ENCODE results near the gene ADCY9. TPM values are rescaled to one million over a fixed set of nuclear protein-coding genes. Genes with fewer than 3 reads are reported as not detected.

Gene ADCY9
- polyA plus RNA-seq, 1 donor (not counting 4 experiments of a cell fraction or from before 2014, with no cell fraction given) = 3.0 TPM

DNA sequence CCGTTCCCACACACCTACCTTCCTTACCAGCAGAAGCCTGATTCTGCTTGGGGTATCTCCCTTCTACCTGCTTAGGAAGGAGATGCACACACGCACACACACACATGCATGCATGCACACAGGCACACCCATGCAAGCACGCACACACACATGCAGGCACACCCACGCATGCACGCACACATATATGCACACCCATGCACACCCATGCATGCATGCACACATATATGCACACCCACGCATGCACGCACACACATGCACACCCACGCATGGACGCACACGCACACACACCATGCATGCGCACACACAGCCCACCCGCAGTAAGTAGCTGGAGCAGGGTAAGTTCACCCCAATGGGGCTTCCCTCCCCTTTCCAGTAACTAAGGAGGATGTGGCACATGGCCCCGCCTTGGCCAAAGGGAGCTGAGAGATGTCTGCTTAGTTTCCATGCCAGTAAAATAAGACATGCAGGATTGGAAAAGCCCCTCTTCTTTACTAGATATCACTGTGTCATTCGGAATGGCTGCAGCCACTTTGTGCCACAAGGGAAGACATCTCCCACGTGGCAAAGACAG lies 33.7 kb downstream of the ADCY9 start:
- H3K27ac ChIP-seq (ENCODE audit: control insufficient read depth, insufficient read depth, low read length) = no peak overlapping the region
- dilution Hi-C loops (cut with MboI; ENCODE audit: extremely low pct_ligation_motif_present, low sequenced_read_pairs) = no loop called here
- H3K4me2 ChIP-seq (ENCODE audit: control insufficient read depth, extremely low read depth, insufficient read depth, low read depth, low read length) = no peak overlapping the region
- no peaks in the 10 kb centered on the region for H3K9me1 ChIP-seq (ENCODE audit: control insufficient read depth, extremely low read depth, insufficient read depth, low read length)
- H3K9me3 ChIP-seq (ENCODE audit: control insufficient read depth, low read depth, low read length) = no peaks in the 10 kb centered on the region
- FAIRE-seq (no peak), DNase-seq (ENCODE audit: low read depth, low spot score) (no peak)
- H3K4me1 ChIP-seq (ENCODE audit: control insufficient read depth, extremely low read depth, insufficient read depth, low read length) = peaks cover 6% of the 10 kb centered on the region
- TF ChIP-seq, protein P1, sequence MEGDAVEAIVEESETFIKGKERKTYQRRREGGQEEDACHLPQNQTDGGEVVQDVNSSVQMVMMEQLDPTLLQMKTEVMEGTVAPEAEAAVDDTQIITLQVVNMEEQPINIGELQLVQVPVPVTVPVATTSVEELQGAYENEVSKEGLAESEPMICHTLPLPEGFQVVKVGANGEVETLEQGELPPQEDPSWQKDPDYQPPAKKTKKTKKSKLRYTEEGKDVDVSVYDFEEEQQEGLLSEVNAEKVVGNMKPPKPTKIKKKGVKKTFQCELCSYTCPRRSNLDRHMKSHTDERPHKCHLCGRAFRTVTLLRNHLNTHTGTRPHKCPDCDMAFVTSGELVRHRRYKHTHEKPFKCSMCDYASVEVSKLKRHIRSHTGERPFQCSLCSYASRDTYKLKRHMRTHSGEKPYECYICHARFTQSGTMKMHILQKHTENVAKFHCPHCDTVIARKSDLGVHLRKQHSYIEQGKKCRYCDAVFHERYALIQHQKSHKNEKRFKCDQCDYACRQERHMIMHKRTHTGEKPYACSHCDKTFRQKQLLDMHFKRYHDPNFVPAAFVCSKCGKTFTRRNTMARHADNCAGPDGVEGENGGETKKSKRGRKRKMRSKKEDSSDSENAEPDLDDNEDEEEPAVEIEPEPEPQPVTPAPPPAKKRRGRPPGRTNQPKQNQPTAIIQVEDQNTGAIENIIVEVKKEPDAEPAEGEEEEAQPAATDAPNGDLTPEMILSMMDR (optimal IDR thresholded peaks at IDR 0.05 in 1 of 3, IDR thresholded peaks at IDR 0.05 in 1 of 3, conservative IDR thresholded peaks at IDR 0.05 in 1 of 3; ENCODE audit: extremely low read depth in 1 of 3, insufficient read depth in 2 of 3, low read length in 3 of 3) = no peak
- TF ChIP-seq EZH2 (IDR thresholded peaks at IDR 0.05; ENCODE audit: low read length) = no peak
- no peak overlapping the region for H3K9ac ChIP-seq (ENCODE audit: control insufficient read depth, extremely low read depth, insufficient read depth, low read length)
- peaks cover 3% of the 10 kb centered on the region for H3K79me2 ChIP-seq (ENCODE audit: control insufficient read depth, insufficient read depth, low read length)
- no peak overlapping the region for H2AFZ ChIP-seq (ENCODE audit: control insufficient read depth, low read length)
- H4K20me1 ChIP-seq (ENCODE audit: control insufficient read depth, extremely low read depth, insufficient read depth, low read length) = no peaks in the 10 kb centered on the region
- H3K27me3 ChIP-seq (ENCODE audit: control insufficient read depth, extremely low read depth, insufficient read depth, low read length) = no peaks in the 10 kb centered on the region
- no peak overlapping the region for H3K4me3 ChIP-seq (ENCODE audit: control insufficient read depth in 2 of 3, extremely low read depth in 1 of 3, insufficient read depth in 2 of 3, low read depth in 1 of 3, low read length in 3 of 3)
- no peaks in the 10 kb centered on the region for H3K36me3 ChIP-seq (ENCODE audit: control insufficient read depth in 2 of 2, extremely low read depth in 1 of 2, insufficient read depth in 2 of 2, low read length in 2 of 2)

DNA sequence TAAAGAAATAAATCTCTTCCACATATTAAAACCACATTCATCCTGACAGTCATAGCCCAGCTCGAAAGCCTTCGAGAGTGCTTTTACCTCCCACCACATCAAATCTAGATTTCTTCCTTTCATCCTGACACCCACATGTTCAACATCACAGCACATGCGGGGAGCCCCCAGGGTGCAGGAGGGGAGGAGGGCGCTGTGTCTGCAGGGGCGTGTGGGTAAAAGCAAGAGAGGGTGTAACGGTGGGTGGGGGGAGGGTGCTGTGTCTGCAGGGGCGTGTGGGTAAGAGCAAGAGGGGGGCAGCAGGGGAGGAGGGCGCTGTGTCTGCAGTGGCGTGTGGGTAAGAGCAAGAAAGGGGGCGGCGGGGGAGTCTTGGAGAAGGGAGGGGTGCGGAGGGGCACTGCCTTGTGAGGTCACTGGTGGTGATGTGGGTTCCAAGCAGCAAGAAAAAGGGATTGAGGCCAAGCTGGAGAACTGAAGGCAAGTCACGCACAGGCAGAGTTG lies 34.7 kb downstream of the ADCY9 start:
- Histone ChIP-seq H3K27ac (ENCODE audit: control insufficient read depth, insufficient read depth, low read length) (no peak overlapping the region), H3K9ac (ENCODE audit: control insufficient read depth, extremely low read depth, insufficient read depth, low read length) (no peak overlapping the region), H2AFZ (ENCODE audit: control insufficient read depth, low read length) (no peak overlapping the region), H4K20me1 (ENCODE audit: control insufficient read depth, extremely low read depth, insufficient read depth, low read length) (no peaks in the 10 kb centered on the region), H3K9me1 (ENCODE audit: control insufficient read depth, extremely low read depth, insufficient read depth, low read length) (no peaks in the 10 kb centered on the region), H3K36me3 (ENCODE audit: control insufficient read depth in 2 of 2, extremely low read depth in 1 of 2, insufficient read depth in 2 of 2, low read length in 2 of 2) (no peaks in the 10 kb centered on the region), H3K9me3 (ENCODE audit: control insufficient read depth, low read depth, low read length) (no peaks in the 10 kb centered on the region), H3K4me3 (ENCODE audit: control insufficient read depth in 2 of 3, extremely low read depth in 1 of 3, insufficient read depth in 2 of 3, low read depth in 1 of 3, low read length in 3 of 3) (no peak overlapping the region), H3K27me3 (ENCODE audit: control insufficient read depth, extremely low read depth, insufficient read depth, low read length) (no peaks in the 10 kb centered on the region), H3K4me2 (ENCODE audit: control insufficient read depth, extremely low read depth, insufficient read depth, low read depth, low read length) (no peak overlapping the region), H3K79me2 (ENCODE audit: control insufficient read depth, insufficient read depth, low read length) (peaks cover 3% of the 10 kb centered on the region), H3K4me1 (ENCODE audit: control insufficient read depth, extremely low read depth, insufficient read depth, low read length) (peaks cover 6% of the 10 kb centered on the region)
- no peak for FAIRE-seq
- TF ChIP-seq EZH2 (IDR thresholded peaks at IDR 0.05; ENCODE audit: low read length) = no peak
- TF ChIP-seq, protein P1 (optimal IDR thresholded peaks at IDR 0.05 in 1 of 3, IDR thresholded peaks at IDR 0.05 in 1 of 3, conservative IDR thresholded peaks at IDR 0.05 in 1 of 3; ENCODE audit: extremely low read depth in 1 of 3, insufficient read depth in 2 of 3, low read length in 3 of 3) = no peak
- no peak for DNase-seq (ENCODE audit: low read depth, low spot score)
- dilution Hi-C loops (cut with MboI; ENCODE audit: extremely low pct_ligation_motif_present, low sequenced_read_pairs) = no loop called here
